TTC549 (cell line): Measurements from ENCODE around the gene NCF1.
"Not testable (repeated sequence)": the region's sequence is repeated elsewhere in the genome, so short reads cannot be mapped to it uniquely, and the experiment has no call there.

Source experiments
- FAIRE-seq: peaks from 2 replicates; lab custom pipeline; 2012; peaks lifted over from hg19 to GRCh38; lab: Jason Lieb, UNC

Gene NCF1

DNA sequence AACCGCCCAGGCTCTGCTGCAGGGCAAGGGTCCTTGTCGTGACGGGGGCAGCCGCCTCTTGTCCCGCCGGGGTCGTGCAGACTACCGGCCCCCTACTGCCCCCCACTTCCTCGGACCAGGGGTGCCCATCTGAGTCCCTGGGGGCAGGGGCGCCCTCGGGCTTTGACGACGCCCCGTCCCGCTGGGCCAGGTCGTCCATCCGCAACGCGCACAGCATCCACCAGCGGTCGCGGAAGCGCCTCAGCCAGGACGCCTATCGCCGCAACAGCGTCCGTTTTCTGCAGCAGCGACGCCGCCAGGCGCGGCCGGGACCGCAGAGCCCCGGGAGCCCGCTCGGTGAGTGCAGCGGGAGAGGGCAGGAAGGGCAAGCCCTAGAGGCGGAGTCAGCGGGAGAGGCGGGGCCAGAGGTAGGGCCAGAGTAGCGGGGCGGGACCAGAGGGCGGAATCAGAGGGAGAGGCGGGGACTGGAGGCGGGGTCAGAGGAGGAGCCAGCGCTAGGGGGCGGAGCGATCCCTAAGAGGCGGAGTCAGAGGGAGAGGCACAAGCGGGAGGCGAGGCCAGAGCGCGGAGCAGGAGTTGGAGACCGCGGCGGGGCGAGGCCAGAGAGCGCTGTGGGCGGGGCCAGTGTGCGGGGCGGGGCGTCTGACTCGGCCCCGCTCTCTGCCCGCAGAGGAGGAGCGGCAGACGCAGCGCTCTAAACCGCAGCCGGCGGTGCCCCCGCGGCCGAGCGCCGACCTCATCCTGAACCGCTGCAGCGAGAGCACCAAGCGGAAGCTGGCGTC lies 14.7 kb downstream of the NCF1 start:
- not testable (repeated sequence) for FAIRE-seq

DNA sequence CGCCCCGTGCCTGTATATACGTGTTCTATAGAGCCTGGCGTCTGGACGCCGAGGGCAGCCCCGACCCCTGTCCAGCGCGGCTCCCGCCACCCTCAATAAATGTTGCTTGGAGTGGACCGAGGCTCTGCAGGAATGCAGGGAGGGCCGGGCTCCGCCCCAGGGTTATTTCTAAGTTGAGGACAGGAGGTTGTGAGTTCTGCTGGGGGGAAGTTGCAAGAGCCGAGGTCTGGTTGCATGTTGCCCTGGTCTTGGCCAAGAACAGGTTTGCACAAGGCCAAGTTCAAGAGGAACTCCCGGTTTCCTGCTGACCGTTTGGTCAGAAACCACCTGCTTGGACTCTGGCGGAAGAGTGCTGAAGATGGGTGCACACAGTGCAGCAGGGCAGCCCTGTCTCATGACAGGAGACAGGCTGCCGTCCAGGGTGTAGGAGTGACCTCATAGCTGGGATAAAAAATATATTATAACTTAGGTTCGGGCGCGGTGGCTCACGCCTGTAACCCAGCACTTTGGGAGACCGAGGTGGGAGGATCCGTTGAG lies 15.5 kb downstream of the NCF1 start:
- not testable (repeated sequence) for FAIRE-seq

DNA sequence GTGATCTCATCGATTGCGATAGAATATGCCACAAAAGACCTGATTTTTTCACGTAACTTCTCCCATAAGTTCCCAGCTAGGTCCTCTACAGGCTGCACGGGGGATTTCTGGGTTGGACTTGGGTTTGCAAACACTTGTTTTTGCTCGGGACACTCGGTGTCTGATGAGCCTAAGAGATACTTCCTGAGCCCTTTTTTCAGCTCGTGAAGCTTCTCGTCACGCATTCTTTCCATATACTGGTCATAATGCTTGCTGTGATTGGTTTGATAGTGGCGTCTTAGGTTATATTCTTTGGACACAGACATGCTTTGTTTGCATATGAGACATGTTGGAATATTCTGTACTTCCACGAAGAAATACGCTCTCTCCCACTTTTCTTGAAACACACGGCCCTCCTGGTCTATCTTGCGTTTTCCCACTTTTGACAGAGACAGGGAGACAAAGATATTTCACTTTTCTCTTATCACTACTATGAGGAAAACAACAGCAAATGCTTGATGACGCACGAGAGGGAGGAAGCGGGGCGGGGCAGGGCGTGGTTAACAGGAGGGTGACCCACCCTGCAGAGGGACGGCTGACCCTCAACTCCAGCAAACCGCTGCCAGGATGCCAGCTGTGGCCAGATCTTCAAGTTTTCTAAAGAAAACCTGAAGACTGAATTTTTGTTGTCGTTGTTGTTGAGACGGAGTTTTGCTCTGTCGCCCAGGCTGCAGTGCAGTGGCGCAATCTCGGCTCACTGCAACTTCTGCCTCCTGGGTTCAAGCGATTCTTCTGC lies 24.2 kb downstream of the NCF1 start:
- not testable (repeated sequence) for FAIRE-seq

DNA sequence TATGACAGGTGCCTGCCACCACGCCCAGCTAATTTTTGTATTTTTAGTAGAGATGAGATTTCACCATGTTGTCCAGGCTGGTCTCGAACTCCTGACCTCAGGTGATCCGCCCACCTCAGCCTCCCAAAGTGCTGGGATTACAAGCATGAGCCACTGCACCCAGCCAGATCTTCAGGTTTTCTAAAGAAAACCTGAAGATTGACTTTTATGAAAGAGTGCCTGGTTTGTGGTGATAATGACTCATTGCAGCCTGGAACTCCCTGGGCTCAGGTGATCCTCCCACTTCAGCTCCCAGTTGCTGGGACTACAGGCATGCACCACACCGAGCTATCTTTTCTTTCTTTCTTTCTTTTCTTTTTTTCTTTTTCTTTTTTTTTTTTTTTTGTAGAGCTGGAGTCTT lies 24.8 kb downstream of the NCF1 start:
- not testable (repeated sequence) for FAIRE-seq

DNA sequence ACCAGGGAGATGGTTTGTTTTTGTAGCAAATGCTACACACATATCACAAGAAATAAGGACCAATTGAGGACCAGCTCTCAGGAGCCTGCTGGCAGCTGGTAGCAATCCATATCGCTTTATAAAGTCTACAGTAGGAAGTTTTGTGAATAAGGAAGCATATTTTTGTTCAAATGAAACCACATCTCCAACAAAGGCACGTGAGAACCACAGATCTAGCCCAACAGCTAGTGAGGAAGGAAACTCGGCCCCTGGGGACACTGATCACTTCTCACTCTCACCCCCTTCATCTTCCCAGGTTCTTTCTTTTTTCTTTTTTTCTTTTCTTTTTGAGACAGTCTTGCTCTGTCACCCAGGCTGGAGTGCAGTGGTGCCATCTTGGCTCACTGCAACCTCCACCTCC lies 42.1 kb downstream of the NCF1 start:
- FAIRE-seq = not testable (repeated sequence)

DNA sequence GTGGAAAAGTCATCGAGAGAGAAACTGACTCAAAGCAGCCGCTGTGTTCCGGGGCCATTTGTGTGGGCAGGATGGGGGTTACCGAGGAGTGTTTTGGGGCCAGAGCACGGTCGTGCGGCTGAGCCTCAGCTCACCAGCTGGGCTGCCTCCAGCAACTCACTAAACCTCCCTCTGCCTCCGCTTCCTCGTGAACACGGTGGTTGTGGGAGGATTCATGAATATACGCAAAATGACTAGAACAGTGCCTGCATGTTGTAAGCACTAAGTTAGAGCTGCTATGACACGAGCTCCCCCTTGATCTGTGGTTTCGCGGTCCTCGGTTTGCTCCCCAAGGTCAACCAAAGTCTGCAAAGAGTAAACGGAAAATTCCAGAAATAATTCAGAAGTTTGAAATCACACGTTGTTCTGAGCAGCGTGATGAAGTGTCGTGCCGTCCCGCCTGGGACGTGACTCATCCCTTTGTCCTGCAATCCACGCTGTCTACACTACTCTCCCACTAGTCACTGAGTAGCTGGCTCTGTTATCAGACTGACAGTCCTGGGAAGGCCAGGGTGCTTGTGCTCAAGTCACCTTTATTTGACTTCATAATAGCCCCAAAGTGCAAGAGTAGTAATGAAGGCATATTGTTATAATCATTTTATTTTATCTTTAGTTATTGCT lies 46.5 kb downstream of the NCF1 start:
- FAIRE-seq = not testable (repeated sequence)

DNA sequence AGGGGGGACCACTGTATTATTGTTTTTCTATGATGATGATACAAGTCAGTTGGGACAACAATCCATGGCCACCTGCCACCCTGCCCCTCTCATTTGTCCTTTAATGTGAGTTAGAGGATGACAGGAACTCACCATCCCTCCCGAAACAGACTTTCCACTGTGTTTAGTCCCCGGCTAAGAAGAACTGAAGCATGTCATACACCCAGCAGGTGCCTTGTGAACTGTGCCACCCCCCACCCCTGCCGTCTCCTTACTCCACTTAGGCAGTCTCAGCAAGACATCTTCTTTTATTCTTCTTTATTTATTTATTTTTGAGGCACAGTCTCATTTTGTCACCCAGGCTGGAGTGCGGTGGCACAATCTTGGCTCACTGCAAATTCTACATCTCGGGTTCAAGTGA lies 47.4 kb downstream of the NCF1 start:
- not testable (repeated sequence) for FAIRE-seq

DNA sequence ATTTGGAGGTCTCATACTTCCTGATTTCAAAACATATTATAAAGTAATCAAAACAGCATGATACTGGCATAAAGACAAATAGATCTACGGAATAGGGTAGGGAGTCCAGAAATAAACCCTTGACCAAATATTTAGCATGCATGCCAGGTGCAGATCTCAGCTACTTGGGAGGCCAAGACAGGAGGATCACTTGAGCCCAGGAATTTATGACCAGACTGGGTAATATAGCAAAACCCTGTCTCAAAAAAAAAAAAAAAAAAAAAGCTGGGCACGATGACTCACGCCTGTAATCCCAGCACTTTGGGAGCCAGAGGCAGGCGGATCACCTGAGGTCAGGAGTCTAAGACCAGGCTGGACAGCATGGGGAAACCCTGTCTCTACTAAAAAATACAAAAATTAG lies 56.1 kb downstream of the NCF1 start:
- not testable (repeated sequence) for FAIRE-seq

DNA sequence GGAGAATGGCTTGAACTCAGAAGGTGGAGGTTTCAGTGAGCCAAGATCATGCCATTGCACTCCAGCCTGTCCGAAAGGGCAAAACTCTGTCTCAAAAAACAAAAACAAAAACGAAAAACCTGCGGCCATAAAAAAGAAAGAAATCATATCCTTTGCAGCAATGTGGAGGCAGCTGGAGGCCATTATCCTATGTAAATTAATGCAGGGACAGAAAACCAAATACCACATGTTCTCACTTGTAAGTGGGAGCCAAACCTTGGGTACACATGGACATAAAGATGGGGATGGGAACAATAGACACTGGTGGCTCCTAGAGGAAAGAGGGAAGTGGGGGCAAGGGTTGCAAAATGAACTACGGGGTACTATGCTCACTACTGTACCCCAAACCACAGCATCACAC lies 56.6 kb downstream of the NCF1 start:
- not testable (repeated sequence) for FAIRE-seq
